IMR-90 (cell line): ENCODE data around the gene AUH.

Source experiments
- BHLHE40 ChIP-seq: fragments of 150-350 bp; IDR thresholded peaks from 2 replicates; pipeline ENCODE4 v1.6.1; 2016; ENCODE audit warnings: mild to moderate bottlenecking, low read depth, low read length
- CEBPB ChIP-seq: IDR thresholded peaks from 2 replicates; pipeline ENCODE4 v1.6.1; 2012; ENCODE audit warnings: low read depth, low read length, improper control_type of control experiment
- CHD1 ChIP-seq: IDR thresholded peaks from 2 replicates; pipeline ENCODE4 v1.6.1; 2012; ENCODE audit warnings: low read depth, low read length, improper control_type of control experiment
- MAFK ChIP-seq: IDR thresholded peaks from 2 replicates; pipeline ENCODE4 v1.6.1; 2012; ENCODE audit warnings: low read depth, low read length, improper control_type of control experiment
- MXI1 ChIP-seq: IDR thresholded peaks from 2 replicates; pipeline ENCODE4 v1.6.1; 2012; ENCODE audit warnings: low read depth, mild to moderate bottlenecking, low read length, moderate library complexity, borderline replicate concordance
- NFE2L2 ChIP-seq: fragments of 150-350 bp; IDR thresholded peaks from 2 replicates; pipeline ENCODE4 v1.6.1; 2016; ENCODE audit warnings: low read depth, mild to moderate bottlenecking, low read length
- POLR2A ChIP-seq: IDR thresholded peaks from 2 replicates; pipeline ENCODE4 v1.6.1; 2012; ENCODE audit warnings: mild to moderate bottlenecking, low read depth, low read length
- RAD21 ChIP-seq: IDR thresholded peaks from 2 replicates; pipeline ENCODE4 v1.6.1; 2012; ENCODE audit warnings: low read length, improper control_type of control experiment
- RFX5 ChIP-seq: IDR thresholded peaks from 2 replicates; pipeline ENCODE4 v1.8.0; 2012; ENCODE audit warnings: low read depth, mild to moderate bottlenecking, low read length, moderate library complexity
- SMC3 ChIP-seq: fragments of 150-350 bp; IDR thresholded peaks from 2 replicates; pipeline ENCODE4 v1.6.1; 2016; ENCODE audit warnings: low read depth, mild to moderate bottlenecking, antibody characterized with exemption, low read length, moderate library complexity
- TF ChIP-seq, protein P1 (sequence below): fragments of 150-350 bp; IDR thresholded peaks from 2 replicates; pipeline ENCODE4 v1.6.1; 2017; ENCODE audit warnings: mild to moderate bottlenecking, antibody characterized with exemption, low read length, low read depth
- TF ChIP-seq, protein P2 (sequence below): conservative IDR thresholded peaks from 2 replicates; pipeline ENCODE4 v1.5.1; 2012; ENCODE audit warnings: mild to moderate bottlenecking, low read depth, low read length, improper control_type of control experiment

- TF ChIP-seq BHLHE40, result peak; percentile 12; the same call in 1 of the 2 replicates
- TF ChIP-seq, protein P1, sequence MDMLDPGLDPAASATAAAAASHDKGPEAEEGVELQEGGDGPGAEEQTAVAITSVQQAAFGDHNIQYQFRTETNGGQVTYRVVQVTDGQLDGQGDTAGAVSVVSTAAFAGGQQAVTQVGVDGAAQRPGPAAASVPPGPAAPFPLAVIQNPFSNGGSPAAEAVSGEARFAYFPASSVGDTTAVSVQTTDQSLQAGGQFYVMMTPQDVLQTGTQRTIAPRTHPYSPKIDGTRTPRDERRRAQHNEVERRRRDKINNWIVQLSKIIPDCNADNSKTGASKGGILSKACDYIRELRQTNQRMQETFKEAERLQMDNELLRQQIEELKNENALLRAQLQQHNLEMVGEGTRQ, result no peak
- TF ChIP-seq, protein P2, sequence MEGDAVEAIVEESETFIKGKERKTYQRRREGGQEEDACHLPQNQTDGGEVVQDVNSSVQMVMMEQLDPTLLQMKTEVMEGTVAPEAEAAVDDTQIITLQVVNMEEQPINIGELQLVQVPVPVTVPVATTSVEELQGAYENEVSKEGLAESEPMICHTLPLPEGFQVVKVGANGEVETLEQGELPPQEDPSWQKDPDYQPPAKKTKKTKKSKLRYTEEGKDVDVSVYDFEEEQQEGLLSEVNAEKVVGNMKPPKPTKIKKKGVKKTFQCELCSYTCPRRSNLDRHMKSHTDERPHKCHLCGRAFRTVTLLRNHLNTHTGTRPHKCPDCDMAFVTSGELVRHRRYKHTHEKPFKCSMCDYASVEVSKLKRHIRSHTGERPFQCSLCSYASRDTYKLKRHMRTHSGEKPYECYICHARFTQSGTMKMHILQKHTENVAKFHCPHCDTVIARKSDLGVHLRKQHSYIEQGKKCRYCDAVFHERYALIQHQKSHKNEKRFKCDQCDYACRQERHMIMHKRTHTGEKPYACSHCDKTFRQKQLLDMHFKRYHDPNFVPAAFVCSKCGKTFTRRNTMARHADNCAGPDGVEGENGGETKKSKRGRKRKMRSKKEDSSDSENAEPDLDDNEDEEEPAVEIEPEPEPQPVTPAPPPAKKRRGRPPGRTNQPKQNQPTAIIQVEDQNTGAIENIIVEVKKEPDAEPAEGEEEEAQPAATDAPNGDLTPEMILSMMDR, result no peak
- peak; percentile 18; the same call in 1 of the 2 replicates for TF ChIP-seq POLR2A
- peak; percentile 9; the same call in 1 of the 2 replicates for TF ChIP-seq CEBPB
- TF ChIP-seq RAD21, result peak; percentile 11; the same call in 1 of the 2 replicates
- TF ChIP-seq NFE2L2, result no peak
- TF ChIP-seq MAFK, result no peak
- TF ChIP-seq CHD1, result no peak
- TF ChIP-seq RFX5, result no peak
- 0 out of 2 replicates have a peak, but pooled peaks have one; percentile 1 for TF ChIP-seq SMC3
- TF ChIP-seq MXI1, result no peak
Observed at GRCh38 chr9:91179237-91180138, 182.2 kb downstream of the AUH start.
